Posterior cingulate gyrus (tissue), 11 donors: Measurements from ENCODE around the gene OR10H4.
"Not testable (repeated sequence)": the region's sequence is repeated elsewhere in the genome, so short reads cannot be mapped to it uniquely, and the experiment has no call there.

Experiments
- DNase-seq, 10 donors: peaks; one replicate each; pipeline versions ENCODE4 v3.0.0 to v3.0.0-alpha.2; 2020 to 2021; ENCODE audit warnings: mixed read lengths in 3 of 10
- intact Hi-C: fragments of 100-400 bp; cut with DNase I; formaldehyde crosslinking; loops from one replicate; pipeline ENCODE4 v1.15.1; 2023

OR10H4 gene, protein sequence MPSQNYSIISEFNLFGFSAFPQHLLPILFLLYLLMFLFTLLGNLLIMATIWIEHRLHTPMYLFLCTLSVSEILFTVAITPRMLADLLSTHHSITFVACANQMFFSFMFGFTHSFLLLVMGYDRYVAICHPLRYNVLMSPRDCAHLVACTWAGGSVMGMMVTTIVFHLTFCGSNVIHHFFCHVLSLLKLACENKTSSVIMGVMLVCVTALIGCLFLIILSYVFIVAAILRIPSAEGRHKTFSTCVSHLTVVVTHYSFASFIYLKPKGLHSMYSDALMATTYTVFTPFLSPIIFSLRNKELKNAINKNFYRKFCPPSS

DNA sequence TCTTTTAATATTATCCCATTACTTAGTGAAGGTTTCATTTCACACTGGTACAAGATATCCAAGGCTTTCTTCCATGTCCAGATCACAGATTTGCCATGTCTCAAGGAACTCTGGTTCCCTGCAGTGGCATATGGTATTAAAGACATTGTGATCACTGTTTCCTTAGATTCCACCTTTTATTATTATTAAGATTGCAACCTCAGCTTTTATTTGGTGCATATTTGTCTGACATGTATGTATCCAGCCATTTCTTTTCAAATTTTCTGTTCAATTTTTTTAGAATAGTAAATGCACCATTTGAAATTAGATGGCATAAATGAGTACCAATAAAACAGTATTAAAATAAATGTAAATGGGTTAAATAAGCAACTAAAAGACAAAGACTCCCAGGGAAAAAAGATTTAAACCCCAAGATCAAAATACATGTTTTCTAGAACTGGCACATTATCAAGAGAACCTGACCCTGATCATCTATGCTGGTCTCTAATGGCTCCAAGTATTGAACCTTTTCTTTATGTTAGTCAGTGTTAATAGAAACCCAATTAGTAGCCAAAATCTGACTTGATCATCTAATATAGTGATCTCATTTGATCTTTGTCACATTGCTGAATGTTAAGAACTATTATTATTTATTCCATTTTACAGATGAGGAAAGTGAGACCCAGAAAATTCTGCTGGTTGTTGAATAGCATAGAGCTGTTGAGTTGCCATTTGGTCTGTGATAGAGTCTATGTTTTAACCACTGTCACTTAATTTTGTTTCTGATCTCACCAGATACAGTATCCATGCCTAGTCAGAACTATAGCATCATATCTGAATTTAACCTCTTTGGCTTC lies at the start of gene OR10H4:
OR10H4 (plus strand) TSS at position 786 of the 836 bp plus-strand sequence; CDS start at position 786, 0 bp downstream.
- intact Hi-C loops: no loop called here
- DNase-seq: no peak

DNA sequence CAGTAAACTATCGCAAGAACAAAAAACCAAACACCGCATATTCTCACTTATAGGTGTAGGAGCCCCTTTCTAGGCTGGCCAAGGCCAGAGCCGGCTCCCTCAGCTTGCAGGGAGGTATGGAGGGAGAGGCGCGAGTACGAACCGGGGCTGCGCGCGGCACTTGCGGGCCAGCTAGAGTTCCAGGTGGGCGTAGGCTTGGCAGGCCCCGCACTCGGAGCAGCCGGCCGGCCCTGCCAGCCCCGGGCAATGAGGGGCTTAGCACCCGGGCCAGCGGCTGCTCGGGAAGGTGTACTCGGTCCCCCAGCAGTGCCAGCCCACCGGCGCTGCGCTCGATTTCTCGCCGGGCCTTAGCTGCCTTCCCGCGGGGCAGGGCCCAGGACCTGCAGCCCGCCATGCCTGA lies 49.2 kb upstream of the OR10H4 start:
- peak in 1 of 10 donors; percentile 84 for DNase-seq
- intact Hi-C loops: not testable (repeated sequence)

DNA sequence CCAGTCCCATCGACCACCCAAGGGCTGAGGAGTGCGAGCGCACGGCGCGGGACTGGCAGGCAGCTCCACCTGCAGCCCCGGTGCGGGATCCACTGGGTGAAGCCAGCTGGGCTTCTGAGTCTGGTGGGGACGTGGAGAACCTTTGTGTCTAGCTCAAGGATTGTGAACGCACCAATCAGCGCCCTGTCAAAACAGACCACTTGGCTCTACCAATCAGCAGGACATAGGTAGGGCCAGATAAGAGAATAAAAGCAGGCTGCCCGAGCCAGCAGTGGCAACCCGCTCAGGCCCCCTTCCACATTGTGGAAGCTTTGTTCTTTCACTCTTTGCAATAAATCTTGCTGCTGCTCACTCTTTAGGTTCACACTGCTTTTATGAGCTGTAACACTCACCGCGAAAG lies 48.8 kb upstream of the OR10H4 start:
- DNase-seq, intact Hi-C loops: not testable (repeated sequence)

DNA sequence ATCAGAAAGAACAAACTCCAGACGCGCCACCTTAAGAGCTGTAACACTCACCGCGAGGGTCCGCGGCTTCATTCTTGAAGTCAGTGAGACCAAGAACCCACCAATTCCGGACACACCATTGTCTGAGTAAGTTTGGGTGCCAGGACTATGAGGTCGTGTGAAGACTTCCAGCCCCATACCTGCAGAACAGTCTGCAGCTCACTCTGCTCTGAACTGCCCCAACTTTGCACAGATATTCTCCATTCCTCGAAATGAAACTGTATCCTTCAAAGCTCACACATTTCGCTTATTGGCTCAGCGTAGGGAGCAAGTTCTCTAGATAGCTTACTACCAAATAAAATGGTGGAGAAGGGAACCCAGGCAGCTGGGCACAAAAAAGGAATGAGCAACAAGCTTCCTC lies 48.3 kb upstream of the OR10H4 start:
- intact Hi-C loops: no loop called here
- no peak for DNase-seq

DNA sequence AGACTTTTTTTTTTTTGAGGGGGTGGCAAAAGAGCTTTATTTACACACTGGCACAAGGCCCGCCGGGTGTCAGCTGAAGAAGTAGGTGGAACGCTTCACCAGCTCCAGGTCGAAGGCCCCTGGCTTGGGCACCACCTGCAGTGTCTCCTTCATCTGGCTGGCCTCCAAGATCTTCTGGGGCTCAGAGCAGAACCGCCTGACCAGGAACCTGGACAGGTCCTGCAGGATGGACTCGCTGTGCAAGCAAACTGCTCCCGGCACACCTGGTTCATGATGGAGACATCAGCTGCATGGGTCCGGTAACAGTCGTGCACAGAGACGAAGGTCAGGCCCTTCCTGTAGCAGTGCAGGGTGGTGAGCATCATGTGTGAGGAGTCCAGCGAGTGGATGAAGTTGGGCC lies 46.6 kb upstream of the OR10H4 start:
- no peak for DNase-seq
- intact Hi-C loops: no loop called here

DNA sequence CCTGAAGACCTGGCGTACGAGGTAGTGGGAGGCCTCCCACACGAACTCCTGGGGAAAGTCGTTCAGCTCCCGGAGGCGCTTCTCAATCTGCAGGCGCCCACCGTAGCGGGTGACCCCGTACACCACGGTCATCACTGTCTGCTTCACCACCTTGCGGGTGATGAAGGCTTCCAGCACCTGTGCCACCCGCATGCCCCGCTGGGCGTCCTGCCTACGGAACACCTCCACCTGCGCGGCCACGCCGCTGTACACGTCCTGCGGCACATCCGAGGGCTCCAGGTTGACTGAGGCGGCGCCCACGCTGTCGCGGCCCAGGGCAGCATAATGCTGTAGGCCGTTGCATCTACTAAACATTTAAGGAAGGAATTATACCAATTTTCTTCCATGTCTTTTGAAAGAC lies 45.9 kb upstream of the OR10H4 start:
- DNase-seq, intact Hi-C loops: not testable (repeated sequence)

DNA sequence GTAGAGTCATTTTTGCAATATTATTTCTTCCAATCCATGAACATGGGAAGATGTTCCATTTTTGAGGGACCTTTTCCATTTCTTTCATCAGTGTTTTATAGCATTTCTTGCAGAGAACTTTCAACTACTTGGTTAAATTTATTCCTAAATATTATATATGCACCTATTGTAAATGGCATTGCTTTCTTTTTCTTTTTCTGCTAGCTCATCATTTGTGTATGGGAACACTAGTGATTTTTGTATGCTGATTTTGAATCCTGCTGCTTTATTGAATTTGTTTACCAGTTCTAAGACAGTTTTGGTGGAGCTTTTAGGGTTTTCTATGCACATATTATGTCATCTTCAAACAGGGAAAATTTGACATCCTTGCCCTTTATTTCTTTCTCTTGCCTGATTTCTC lies 43.8 kb upstream of the OR10H4 start:
- no peak for DNase-seq
- intact Hi-C loops: no loop called here

DNA sequence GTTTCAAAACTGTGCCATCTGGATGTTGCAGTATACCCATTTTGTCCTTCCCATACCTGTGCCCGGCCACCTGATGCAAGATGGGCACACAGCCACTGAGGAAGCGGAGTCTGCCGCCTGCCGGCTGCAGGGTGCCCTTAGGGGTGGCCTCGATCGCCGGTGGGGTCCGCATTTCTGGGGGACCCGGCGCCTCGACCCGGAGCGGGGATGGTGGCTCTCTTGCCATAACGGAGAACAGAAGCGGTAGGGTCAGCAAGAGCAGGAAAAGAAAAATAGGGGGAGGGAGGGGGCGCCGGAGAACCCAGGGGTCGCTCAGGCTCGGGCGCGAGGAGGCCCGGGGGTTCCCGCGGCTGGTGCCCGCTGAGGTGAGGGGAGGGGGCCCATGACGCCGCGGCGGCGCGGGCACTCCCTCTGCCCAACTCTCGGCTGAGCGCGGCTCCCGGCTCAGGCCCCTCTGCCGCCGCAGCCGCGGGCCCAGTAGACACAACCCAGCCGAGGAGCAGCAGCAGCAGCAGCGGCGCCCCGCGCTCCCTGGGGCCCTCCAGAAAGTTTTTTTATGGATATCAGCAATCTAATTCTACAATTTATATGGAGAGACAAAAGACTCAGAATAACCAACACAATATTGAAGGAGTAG lies 37.1 kb upstream of the OR10H4 start:
- DNase-seq: no peak
- intact Hi-C loops: no loop called here

DNA sequence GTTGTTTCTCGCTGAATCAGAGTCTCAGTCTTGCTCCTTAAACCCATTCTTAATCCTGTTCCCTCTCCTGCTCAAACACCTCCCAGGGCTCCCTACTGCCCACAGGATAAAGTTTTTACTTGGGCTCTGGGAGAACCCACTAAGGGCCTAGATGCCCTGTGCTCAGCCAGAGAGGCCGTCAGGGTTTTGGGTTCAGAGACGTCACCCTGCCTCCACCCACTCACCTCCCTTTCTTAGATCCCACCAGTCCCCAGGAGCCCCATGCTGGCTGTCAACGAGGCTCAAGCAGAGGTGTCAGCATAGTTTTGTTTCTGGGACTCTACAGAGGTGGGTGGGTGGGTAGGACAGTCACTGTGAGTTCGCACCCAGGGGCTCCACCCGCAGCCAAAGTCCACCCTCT lies 35.4 kb upstream of the OR10H4 start:
- DNase-seq: no peak
- intact Hi-C loops: no loop called here

DNA sequence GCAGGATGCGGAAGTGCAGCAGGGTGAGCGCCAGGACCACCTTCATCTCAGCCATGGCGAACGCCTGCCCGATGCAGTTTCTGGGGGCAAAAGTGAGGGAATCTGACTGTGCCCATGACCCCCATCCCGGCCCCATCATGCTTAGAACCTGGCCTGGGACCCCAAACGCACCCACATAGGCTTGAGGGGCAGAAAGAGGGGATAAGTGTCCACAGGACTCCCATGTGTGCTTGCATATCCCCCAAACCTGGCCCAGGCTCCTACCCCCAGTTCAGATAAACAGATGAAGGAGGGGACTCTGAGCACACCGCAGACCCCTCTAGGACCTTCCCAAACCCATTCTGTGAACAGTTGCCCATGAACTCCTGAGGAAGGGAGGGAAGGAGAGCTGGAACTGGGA lies 35.0 kb upstream of the OR10H4 start:
- intact Hi-C loops: no loop called here
- no peak for DNase-seq

DNA sequence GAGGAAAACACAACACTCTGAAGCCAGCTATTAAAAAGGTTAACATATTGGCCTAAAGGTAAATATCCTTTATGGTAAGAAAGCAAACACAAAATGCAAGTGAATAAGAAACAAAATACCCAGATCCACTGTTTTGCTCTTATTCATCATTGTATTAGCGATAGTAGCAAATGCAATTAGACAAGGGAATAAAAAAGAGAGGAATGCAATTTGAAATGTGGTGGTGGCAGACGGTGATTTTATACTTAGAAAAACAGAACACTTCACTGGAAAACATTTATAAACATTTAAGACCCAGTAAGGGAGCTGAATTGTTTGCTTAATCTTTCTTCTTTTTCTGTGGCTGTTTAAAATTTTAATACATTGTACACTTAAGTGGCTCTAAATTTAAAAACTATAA lies 33.7 kb upstream of the OR10H4 start:
- DNase-seq: no peak
- intact Hi-C loops: no loop called here

DNA sequence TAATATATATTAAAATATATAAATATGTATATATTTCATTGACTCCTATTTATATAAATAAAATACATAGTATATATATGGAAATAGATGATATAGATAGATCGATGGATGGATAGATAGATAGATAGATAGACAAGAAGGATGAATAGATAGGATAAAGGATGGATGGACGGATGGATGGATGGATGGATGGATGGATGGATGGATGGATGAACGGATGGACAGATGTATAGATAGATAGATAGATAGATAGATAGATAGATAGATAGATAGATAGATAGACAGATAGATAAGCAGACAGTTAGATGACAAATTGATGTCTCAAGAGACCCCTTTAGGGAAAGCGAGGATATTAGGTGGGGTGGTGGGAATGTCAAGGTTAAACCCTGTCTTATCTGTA lies 29.6 kb upstream of the OR10H4 start:
- DNase-seq: no peak
- intact Hi-C loops: no loop called here

DNA sequence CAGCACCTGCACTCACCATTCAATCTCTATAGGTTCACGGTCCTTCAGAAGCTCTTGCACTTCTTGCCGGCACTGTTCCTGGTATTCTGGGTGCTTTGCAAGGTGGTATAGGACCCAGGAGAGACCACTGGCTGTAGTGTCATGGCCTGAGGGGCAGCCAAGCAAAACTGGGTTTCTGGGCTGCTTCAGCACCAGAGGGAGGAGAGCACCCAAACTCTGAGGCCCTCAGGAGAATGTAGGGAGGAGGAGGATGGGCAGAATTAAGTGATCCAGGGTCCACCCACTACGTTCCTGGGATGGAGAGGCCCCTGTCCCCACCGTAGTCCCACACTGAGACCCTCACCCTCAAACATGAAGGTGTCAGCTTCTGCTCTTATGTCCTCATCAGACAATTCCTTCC lies 26.8 kb upstream of the OR10H4 start:
- DNase-seq: no peak
- intact Hi-C loops: no loop called here

DNA sequence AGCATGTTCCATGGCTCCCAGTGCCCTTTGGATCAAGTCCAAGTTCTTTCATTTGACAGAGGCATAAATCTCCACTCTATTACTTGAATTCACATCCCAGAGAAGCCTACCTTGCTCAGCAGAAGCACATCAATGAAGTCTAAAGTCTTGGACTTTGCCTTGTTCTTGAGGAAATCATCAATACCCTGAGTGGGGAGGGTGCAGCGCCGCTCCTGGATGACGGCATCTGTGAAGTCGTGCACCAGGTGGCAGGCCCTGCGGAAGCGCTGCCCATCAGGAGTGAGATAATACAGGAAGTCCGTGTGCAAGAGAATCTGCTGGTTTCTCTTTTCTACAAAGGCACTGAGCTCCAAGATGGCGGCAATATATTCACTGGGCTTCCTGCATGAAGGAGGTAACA lies 25.1 kb upstream of the OR10H4 start:
- no peak for DNase-seq
- intact Hi-C loops: no loop called here

DNA sequence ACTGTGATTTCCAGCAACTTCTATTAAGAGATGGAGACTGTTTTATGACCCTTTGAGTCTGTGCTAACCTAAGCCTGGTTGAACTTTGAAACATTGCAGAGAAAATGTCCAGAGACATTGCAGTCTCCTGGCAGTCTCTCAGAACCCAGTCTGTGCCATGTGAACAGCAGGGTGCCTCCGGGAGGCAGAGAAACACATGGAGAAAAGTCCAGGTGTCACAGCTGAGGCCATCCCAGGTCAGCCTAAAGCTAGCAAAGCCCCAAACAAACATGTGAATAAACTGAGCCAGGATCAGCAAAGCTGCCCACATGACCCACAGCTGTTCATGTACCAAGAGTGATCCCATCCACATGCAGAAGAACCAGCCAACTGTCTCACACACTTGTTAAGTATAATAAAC lies 22.3 kb upstream of the OR10H4 start:
- no peak for DNase-seq
- intact Hi-C loops: no loop called here

DNA sequence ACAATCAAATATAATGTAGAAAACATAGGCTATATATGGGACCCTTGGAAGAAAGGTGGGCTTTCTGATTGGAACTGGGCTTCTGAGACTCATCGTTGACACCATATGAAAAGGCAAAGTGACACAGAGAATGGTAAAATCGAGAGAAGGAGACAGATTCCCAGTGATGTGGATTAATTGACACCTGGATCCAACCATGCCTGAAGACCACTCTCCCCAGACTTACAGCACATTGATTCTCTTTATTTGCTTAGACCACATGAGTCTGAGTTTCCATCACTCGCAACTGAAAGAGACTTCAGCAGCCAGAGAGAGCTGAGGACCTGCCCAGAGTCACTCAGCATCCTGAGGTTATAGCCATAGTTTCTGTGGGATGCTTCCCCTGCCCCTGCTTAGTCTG lies 20.5 kb upstream of the OR10H4 start:
- intact Hi-C loops: no loop called here
- no peak for DNase-seq

DNA sequence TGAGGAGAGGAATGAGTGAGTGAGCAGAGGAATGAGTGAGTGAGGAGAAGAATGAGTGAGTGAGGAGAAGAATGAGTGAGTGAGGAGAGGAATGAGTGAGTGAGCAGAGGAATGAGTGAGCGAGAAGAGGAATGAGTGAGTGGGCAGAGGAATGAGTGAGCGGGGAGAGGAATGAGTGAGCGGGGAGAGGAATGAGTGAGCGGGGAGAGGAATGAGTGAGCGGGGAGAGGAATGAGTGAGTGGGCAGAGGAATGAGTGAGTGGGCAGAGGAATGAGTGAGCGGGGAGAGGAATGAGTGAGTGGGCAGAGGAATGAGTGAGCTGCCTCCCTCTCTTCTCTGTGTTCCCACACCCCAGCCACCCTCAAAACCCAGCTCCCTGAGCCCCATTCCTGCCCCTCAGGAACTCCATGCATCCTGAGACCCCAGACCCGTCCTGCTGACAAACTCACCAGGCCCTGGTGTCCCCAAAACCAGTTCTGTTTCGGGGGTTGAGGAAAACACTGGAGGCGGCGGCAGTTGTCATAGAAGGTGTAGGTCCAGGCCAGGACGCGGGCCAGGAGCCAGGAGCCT lies 15.0 kb upstream of the OR10H4 start:
- intact Hi-C loops, DNase-seq: not testable (repeated sequence)

DNA sequence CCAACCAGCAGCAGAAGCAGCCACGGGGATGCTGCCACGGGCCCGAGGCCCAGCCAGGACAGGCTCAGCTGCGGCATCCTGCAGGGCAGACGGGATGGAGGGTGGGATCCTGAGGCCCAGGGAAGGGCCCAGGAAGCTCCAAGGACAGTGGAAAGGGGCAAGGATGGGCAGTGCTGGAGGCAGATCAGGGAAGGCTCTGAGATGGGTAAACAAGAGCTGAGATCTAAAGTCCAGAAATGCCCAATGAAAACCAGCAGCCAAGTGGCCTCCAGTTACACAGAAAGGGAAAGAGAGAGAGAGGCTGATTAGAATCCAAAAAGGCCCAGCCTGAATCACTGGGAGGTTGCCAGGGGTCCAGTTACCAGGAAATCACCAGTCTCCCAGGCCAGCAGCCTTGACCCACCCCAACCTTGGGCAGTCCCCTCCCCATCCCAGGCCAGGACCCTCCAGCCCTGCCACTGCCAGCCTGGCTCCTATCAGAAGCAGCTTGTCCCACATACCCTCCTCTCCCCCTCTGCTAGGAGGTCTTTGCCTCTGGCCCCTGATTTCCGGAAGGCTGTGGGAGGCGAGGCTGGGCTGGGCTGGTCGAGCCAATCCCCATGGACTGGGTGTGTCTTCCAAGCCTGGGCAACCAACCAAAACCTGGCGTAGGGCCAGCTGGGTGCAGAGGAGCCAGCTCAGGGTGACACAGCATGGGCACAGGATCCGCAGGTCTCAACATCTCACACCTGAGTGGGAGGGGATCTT lies 14.3 kb upstream of the OR10H4 start, which contains the start of gene CYP4F11:
CYP4F11 (minus strand) TSS at position 198 of the 747 bp plus-strand sequence; CDS start at position 77, 121 bp downstream.
- intact Hi-C loops: no loop called here
- DNase-seq: peak; percentile 28 to 93 (median 69)

DNA sequence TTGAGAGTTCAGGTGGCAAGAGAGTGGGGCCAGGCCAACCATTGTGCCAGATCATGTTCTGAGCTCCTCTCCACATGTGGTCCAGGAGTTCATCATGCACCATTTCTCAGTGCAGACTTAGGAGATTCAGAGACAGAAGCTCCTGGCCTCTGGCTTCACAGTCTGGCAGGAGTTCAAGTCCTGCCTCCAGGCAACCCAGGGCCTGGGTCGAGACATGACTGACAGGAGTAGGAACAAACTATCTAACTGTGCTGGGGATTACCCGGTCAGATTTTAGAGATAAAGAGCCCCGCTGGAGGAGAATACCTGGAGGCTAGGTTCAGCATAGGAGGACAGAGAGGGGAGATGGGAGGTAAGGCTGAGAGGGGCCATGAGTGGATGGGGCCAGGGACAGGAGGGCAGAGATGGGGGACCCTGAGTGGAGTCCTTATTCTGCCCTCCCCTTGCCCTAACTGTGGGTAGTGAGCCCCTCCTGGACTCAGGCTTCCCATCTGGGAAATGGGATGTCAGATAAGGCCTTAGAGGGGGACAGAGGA lies 13.6 kb upstream of the OR10H4 start:
- intact Hi-C loops: no loop called here
- DNase-seq: peak in 1 of 10 donors; percentile 82

DNA sequence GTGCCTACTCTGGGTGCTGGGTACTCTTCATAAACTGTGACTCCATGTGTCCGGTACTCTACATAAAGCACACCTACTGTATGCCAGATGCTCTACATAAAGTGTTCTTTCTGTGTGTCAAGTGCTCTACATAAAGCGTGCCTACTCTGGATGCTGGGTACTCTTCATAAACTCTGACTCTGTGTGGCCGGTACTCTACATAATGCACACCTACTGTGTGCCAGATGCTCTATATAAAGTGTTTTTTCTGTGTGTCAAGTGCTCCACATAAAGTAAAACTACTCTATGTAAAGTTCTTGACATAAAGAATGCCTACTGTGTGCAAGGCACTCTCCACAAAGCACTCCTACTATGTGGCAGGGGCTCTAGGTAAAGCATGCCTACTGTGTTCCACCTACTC lies 12.6 kb upstream of the OR10H4 start:
- intact Hi-C loops: no loop called here
- no peak for DNase-seq
